Daoy (cell line): ENCODE measurements around the gene NDUFA11. TPM values are rescaled to one million over a fixed set of nuclear protein-coding genes. Genes with fewer than 3 reads are reported as not detected.
A peak's percentile ranks its signal among the peaks of the same experiment; 100 is the strongest.
"Not testable (repeated sequence)": the region's sequence is repeated elsewhere in the genome, so short reads cannot be mapped to it uniquely, and the experiment has no call there.

Experiments
- DNase-seq: peaks from one replicate; pipeline ENCODE4 v3.0.0-alpha.2; 2015; ENCODE audit warnings: low read depth
- total RNA-seq: library from RNA; depleted of rRNA; stranded (reverse); fragments of >200 nt; shearing (Covaris generic); gene quantifications from 2 replicates; pipeline ENCODE4 v1.2.3, GENCODE V29; 2014; rRNA removed

The NDUFA11 gene
- total RNA-seq, 1 experiment from 2014 or later: 408 TPM

DNA sequence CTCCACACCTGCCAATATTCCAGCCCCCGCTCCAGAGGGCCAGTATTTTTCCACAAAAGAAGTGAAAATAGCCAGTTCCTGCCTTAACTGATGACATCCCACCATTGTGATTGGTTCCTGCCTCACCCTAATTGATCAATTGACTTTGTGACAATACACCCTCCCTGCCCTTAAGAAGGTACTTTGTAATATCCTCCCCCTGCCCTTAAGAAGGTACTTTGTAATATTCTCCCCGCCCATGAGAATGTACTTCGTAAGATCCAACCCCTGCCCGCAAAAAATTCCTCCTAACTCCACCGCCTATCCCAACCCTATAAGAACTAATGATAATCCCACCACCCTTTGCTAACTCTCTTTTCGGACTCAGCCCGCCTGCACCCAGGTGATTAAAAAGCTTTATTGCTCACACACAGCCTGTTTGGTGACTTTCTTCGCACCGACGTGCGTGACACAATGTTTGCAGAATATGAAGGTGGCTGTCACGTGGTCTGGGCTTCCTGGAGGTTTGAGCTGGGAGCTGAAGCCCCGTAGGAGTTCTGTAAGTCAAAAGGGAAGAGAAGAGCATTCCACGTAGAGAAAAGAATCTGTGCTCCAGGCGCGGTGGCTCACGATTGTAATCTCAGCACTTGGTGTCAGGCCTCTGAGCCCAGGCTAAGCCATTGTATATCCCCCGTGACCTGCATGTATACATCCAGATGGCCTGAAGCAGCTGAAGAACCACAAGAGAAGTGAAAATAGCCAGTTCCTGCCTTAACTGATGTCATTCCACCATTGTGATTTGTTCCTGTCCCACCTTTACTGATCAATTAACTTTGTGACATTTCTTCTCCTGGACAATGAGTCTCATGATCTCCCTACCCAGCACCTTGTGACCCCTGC is 46.1 kb downstream of the NDUFA11 start:
- no peak for DNase-seq

DNA sequence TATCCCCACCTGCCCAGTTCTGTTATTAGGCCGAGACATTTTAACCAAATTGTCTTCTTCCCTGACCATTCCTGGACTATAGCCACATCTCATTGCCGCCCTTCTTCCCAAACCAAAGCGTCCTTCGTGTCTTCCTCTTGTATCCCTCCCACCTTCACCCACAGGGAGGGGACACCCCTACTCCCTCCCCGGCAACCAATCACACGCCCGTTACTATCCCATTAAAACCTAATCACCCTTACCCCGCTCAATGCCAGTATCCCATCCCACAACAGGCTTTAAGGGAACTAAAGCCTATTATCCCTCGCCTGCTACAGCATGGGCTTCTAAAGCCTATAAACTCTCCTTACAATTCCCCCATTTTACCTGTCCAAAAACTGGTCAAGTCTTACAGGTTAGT is 48.4 kb downstream of the NDUFA11 start:
- not testable (repeated sequence) for DNase-seq

DNA sequence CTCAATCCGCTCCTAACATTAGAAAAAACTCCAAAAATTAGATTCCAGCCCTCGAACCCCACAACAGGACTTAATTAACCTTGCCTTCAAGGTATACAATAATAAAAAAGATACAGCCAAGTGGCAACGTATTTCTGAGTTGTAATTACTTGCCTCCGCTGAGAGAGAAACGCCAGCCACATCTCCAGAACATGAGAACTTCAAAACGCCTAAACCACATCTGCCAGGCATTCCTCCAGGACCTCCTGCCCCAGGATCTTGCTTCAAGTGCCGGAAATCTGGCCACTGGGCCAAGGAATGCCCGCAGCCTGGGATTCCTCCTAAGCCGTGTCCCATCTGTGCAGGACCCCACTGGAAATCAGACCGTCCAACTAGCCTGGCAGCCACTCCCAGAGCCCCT is 49.5 kb downstream of the NDUFA11 start:
- not testable (repeated sequence) for DNase-seq

DNA sequence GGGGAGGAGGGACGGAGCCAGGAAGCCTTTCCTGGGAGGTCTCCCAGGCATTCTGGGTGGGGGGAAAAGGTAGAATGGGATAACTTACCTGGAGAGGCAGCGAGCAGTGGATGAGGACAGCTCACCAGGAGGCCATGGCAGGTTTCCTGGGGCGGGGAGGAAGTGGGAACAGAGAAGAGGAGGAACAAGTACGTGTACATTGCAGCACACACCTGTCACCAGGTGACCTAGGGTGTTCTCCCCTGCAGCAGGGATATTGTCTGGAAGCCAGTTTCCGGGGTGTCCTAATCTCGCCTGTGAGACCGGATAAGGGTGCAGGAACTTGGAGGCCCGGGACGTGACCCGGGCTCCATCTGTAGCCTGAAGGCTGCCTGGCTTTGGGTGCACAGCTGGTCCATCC is 52.3 kb downstream of the NDUFA11 start, which contains the start of gene FUT3:
FUT3 (minus strand) TSS at position 148 of the 400 bp plus-strand sequence.
- no peak for DNase-seq

DNA sequence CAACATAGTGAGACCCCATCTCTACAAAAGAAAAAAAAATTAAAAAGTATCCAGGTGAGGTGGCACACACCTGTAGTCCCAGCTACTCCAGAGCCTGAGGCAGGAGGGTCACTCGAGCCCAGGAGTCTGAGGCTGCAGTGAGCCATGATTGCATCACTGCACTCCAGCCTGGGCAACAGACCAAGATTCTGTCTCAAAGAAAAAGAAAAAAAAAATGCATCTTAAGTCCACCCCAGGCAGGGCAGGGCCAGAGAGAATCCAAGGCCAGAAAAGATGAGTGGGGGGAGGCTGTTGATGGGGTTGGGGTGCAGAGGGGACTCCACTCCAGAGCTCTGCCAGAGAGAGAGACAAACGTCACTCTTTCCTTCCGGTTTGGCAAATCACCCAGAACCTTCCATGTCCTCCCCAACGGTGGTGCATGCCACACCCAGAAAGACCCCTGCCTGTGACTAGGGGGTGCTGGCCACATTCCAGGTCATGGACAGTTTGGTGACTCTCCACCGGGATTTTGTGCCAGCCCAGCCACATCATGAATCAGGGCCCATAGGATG is 52.8 kb downstream of the NDUFA11 start:
- peak; percentile 48 for DNase-seq

DNA sequence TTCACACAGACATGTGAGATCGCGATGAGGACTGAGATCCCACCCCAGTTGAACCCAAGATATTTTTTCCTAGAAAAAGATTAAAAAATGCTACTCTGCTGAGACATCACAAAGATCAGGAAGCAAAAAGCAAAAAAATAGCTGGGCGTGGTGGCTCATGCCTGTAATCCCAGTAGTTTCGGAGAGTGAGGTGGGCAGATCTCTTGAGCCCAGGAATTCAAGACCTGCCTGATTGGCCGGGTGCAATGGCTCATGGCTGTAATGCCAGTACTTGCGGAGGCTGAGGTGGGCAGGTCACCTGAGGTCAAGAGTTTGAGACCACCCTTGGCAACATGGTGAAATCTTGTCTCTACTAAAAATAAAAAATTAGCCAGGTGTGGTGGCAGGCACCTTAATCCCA is 53.4 kb downstream of the NDUFA11 start:
- DNase-seq: no peak

DNA sequence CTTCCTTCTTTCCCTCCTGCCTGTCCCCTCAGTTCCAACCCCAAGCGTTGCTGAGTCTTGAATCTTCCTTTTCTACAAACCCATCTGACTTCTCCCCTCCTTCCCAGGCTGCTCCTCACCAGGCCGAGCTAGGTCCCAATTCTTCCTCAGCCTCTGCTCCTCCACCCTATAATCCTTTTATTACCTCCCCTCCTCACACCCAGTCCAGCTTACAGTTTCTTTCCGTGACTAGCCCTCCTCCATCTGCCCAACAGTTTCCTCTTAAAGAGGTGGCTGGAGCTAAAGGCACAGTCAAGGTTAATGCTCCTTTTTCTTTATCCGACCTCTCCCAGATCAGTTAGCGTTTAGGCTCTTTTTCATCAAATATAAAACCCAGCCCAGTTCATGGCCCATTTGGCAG is 55.0 kb downstream of the NDUFA11 start:
- DNase-seq: not testable (repeated sequence)

DNA sequence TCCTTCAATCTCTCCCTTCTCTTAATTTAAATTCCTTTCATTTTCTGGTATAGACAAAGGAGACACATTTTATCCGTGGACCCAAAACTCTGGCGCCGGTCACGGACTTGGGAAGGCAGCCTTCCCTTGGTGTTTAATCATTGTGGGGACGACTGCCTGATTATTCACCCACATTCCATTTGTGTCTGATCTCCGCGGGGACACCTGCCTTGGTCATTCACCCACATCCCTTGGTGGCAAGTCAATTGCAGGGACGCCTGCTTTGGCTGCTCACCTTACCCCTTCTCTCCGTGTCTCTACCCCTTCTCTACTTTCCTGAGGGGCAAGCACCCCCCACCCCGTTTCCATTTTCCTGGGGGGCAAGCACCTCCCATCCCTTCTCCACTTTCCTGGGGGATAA is 55.7 kb downstream of the NDUFA11 start:
- not testable (repeated sequence) for DNase-seq

Other genes starting within 250 kb of the NDUFA11 start
- gene MICOS13, start 223.3 kb downstream of the NDUFA11 start, total RNA-seq: 70.3 and 76.2 TPM in 2 replicates
- gene HSD11B1L, start 222.8 kb downstream of the NDUFA11 start, total RNA-seq: 2.2 and 6.3 TPM in 2 replicates
- gene RPL36, start 213.5 kb downstream of the NDUFA11 start, total RNA-seq: 845 and 864 TPM in 2 replicates
- 65.1 and 81.0 TPM in 2 replicates for gene LONP1, start 183.6 kb downstream of the NDUFA11 start, total RNA-seq
- gene CATSPERD, start 183.2 kb downstream of the NDUFA11 start, total RNA-seq: not detected in 2 replicates
- gene PRR22, start 119.0 kb downstream of the NDUFA11 start, total RNA-seq: 2.7 and 3.7 TPM in 2 replicates
- gene DUS3L, start 112.6 kb downstream of the NDUFA11 start, total RNA-seq: 84.5 and 95.7 TPM in 2 replicates
- 0.11 and 0.24 TPM in 2 replicates for gene NRTN, start 98.7 kb downstream of the NDUFA11 start, total RNA-seq
- not detected in 2 replicates for gene FUT6, start 64.1 kb downstream of the NDUFA11 start, total RNA-seq
- gene FUT3, start 52.3 kb downstream of the NDUFA11 start, total RNA-seq: not detected in 2 replicates
- not detected in 2 replicates for gene FUT5, start 33.2 kb downstream of the NDUFA11 start, total RNA-seq
- gene VMAC, start 1.1 kb upstream of the NDUFA11 start, total RNA-seq: 0.89 and 1.7 TPM in 2 replicates
- 1.6 and 1.8 TPM in 2 replicates for gene CAPS, start 10.5 kb upstream of the NDUFA11 start, total RNA-seq
- gene RANBP3, start 74.3 kb upstream of the NDUFA11 start, total RNA-seq: 64.5 and 83.0 TPM in 2 replicates
- gene RFX2, start 206.7 kb upstream of the NDUFA11 start, total RNA-seq: 3.6 and 11.1 TPM in 2 replicates
- not detected in 2 replicates for gene ACSBG2, start 231.9 kb upstream of the NDUFA11 start, total RNA-seq